ENCODE measurements around the gene LRSAM1. TPM values are rescaled to one million over a fixed set of nuclear protein-coding genes. Genes with fewer than 3 reads are reported as not detected.

Gene LRSAM1
- polyA plus RNA-seq, 1 donor (not counting 4 experiments of a cell fraction or from before 2014, with no cell fraction given), result 5.2 TPM

GRCh38 chr9:127473501-127473900 is 22.2 kb downstream of the LRSAM1 start:
- H3K4me2 ChIP-seq (ENCODE audit: control insufficient read depth, extremely low read depth, insufficient read depth, low read depth, low read length), result no peak overlapping the region
- FAIRE-seq, result no peak
- TF ChIP-seq CTCF (optimal IDR thresholded peaks at IDR 0.05 in 1 of 3, IDR thresholded peaks at IDR 0.05 in 1 of 3, conservative IDR thresholded peaks at IDR 0.05 in 1 of 3; ENCODE audit: extremely low read depth in 1 of 3, insufficient read depth in 2 of 3, low read length in 3 of 3) (no peak), EZH2 (IDR thresholded peaks at IDR 0.05; ENCODE audit: low read length) (no peak)

GRCh38 chr9:127473932-127474331 is 22.6 kb downstream of the LRSAM1 start:
- dilution Hi-C loops (cut with MboI; ENCODE audit: extremely low pct_ligation_motif_present, low sequenced_read_pairs), result no loop called here
- no peaks in the 10 kb centered on the region for H3K4me1 ChIP-seq (ENCODE audit: control insufficient read depth, extremely low read depth, insufficient read depth, low read length)
- no peak overlapping the region for H3K4me3 ChIP-seq (ENCODE audit: control insufficient read depth in 2 of 3, extremely low read depth in 1 of 3, insufficient read depth in 2 of 3, low read depth in 1 of 3, low read length in 3 of 3)
- FAIRE-seq, result no peak
- H3K9me1 ChIP-seq (ENCODE audit: control insufficient read depth, extremely low read depth, insufficient read depth, low read length), result no peaks in the 10 kb centered on the region
- no peaks in the 10 kb centered on the region for H3K27me3 ChIP-seq (ENCODE audit: control insufficient read depth, extremely low read depth, insufficient read depth, low read length)
- no peak overlapping the region for H3K27ac ChIP-seq (ENCODE audit: control insufficient read depth, insufficient read depth, low read length)
- no peaks in the 10 kb centered on the region for H3K79me2 ChIP-seq (ENCODE audit: control insufficient read depth, insufficient read depth, low read length)
- no peak for DNase-seq (ENCODE audit: low read depth, low spot score)
- no peak overlapping the region for H3K4me2 ChIP-seq (ENCODE audit: control insufficient read depth, extremely low read depth, insufficient read depth, low read depth, low read length)
- H3K36me3 ChIP-seq (ENCODE audit: control insufficient read depth in 2 of 2, extremely low read depth in 1 of 2, insufficient read depth in 2 of 2, low read length in 2 of 2), result peaks cover 12 to 17% of the 10 kb centered on the region in 2 experiments
- no peak overlapping the region for H2AFZ ChIP-seq (ENCODE audit: control insufficient read depth, low read length)
- H3K9ac ChIP-seq (ENCODE audit: control insufficient read depth, extremely low read depth, insufficient read depth, low read length), result no peak overlapping the region
- H4K20me1 ChIP-seq (ENCODE audit: control insufficient read depth, extremely low read depth, insufficient read depth, low read length), result no peaks in the 10 kb centered on the region
- TF ChIP-seq EZH2 (IDR thresholded peaks at IDR 0.05; ENCODE audit: low read length) (no peak), CTCF (optimal IDR thresholded peaks at IDR 0.05 in 1 of 3, IDR thresholded peaks at IDR 0.05 in 1 of 3, conservative IDR thresholded peaks at IDR 0.05 in 1 of 3; ENCODE audit: extremely low read depth in 1 of 3, insufficient read depth in 2 of 3, low read length in 3 of 3) (no peak)
- H3K9me3 ChIP-seq (ENCODE audit: control insufficient read depth, low read depth, low read length), result no peaks in the 10 kb centered on the region

More at GRCh38 chr9:127473501-127473900, 22.2 kb downstream of the LRSAM1 start:
- DNase-seq (ENCODE audit: low read depth, low spot score), result no peak
- dilution Hi-C loops (cut with MboI; ENCODE audit: extremely low pct_ligation_motif_present, low sequenced_read_pairs), result no loop called here
- Histone ChIP-seq H2AFZ (ENCODE audit: control insufficient read depth, low read length) (no peak overlapping the region), H3K4me3 (ENCODE audit: control insufficient read depth in 2 of 3, extremely low read depth in 1 of 3, insufficient read depth in 2 of 3, low read depth in 1 of 3, low read length in 3 of 3) (no peak overlapping the region), H3K79me2 (ENCODE audit: control insufficient read depth, insufficient read depth, low read length) (no peaks in the 10 kb centered on the region), H4K20me1 (ENCODE audit: control insufficient read depth, extremely low read depth, insufficient read depth, low read length) (no peaks in the 10 kb centered on the region), H3K9ac (ENCODE audit: control insufficient read depth, extremely low read depth, insufficient read depth, low read length) (no peak overlapping the region), H3K9me1 (ENCODE audit: control insufficient read depth, extremely low read depth, insufficient read depth, low read length) (no peaks in the 10 kb centered on the region), H3K4me1 (ENCODE audit: control insufficient read depth, extremely low read depth, insufficient read depth, low read length) (no peaks in the 10 kb centered on the region), H3K27me3 (ENCODE audit: control insufficient read depth, extremely low read depth, insufficient read depth, low read length) (no peaks in the 10 kb centered on the region), H3K36me3 (ENCODE audit: control insufficient read depth in 2 of 2, extremely low read depth in 1 of 2, insufficient read depth in 2 of 2, low read length in 2 of 2) (peaks cover 11 to 13% of the 10 kb centered on the region in 2 experiments), H3K27ac (ENCODE audit: control insufficient read depth, insufficient read depth, low read length) (no peak overlapping the region), H3K9me3 (ENCODE audit: control insufficient read depth, low read depth, low read length) (no peaks in the 10 kb centered on the region)
